GM19468 (cell line): ENCODE data around the gene TET3.

Experiments used
- ATAC-seq: cut with Tn5 transposase; IDR thresholded peaks from one replicate; pipeline ENCODE4 v1.9.1; 2021; ENCODE audit warnings: mild to moderate bottlenecking, moderate library complexity, moderate number of reproducible peaks; ENCODE audit not compliant: unreplicated experiment; ENCODE audit errors: extremely low read depth

The TET3 gene

GRCh38 chr2:74002505-74003421 lies 18.1 kb downstream of the TET3 start:
- peak; percentile 90 for ATAC-seq

DNA sequence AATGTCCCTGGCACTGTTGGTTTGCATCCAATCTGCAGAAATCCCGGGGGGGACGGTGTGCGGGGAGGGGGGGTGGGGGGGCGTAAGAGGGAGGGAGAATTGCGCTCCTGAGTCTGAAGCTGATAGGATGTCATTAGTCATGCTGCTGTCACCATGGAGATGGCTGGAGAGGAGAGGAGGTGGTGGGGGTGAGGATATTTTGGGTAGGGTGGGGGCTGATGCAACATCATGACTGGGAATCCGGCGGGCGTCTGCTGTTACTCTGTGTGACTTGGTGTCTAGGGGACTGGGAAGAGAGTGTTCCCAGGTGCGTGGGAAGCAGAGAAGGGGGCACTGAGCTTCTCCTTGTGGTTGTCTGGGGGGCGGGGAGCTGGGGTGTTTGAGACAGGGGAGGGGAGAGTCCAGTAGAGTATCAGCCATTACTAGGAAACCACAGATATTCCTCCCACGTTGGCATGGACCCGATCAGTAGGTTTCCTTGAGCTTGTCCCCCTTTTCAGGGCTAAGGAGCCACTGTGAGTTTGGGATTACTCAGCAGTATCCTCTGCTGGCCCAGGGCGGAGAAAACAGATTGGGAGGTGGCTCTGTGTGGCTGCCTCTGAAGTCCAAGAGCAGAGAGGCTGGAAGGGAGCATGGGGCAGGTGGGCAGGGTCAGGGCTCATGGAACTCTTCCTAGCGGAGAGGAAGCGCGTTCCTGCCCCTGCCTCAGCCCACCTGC lies 18.9 kb downstream of the TET3 start:
- ATAC-seq, result no peak

- ATAC-seq, result no peak
Observed at GRCh38 chr2:74004212-74005182, 19.8 kb downstream of the TET3 start.

- no peak for ATAC-seq
Observed at GRCh38 chr2:74005786-74006185, 21.1 kb downstream of the TET3 start.

GRCh38 chr2:74006459-74006858 lies 21.7 kb downstream of the TET3 start:
- ATAC-seq, result no peak

GRCh38 chr2:74007121-74007520 lies 22.4 kb downstream of the TET3 start:
- no peak for ATAC-seq

DNA sequence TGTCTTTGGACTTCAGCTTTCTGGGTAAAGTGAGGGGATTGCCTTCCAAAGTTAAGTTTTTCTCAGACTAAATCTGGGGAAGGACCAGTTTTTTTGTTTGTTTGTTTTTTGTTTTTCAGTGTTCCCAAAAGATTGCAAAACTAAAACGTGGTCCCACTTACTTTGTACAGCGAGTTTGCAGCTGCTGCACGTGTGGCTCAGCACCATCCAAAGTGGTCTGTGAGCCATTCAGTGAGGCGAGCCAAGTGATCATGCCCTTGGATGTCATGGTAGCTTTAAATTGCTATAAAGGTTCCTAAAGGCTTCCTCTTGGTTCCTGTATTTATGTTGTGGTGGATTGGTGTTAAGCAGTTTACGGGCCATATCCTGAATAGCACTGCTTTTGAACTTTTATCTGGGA lies 23.0 kb downstream of the TET3 start:
- ATAC-seq, result no peak

DNA sequence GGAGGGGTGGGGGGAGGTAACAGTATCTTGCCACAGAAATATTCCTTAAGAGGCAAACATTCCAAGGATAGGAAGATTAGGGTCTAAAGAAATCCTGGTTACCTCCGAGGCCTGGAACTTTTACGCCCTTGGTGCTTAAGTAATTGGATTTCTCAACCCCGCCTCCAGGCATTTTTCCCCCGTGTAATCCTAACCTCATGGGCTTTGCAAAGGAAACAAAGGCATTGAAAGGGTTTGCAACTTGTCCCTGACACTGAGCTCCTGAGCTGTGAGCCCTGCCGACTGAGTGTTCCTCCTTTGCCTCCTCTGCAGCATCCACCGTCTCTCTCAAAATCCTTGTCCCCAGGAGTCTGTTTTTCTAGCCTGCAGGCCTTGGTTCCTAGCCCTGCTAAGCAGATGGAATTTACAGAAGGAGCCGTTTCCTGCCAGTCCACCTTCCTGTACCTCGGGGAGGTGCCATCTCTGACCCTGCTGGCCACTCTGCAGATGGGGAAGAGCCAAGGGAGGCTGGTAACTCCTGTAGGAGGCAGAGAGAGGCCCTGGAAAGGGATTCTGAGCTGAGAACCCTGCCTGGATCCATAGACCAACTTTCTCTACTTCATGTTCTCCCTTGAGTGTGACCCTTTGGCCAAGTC lies 24.2 kb downstream of the TET3 start:
- ATAC-seq, result no peak

DNA sequence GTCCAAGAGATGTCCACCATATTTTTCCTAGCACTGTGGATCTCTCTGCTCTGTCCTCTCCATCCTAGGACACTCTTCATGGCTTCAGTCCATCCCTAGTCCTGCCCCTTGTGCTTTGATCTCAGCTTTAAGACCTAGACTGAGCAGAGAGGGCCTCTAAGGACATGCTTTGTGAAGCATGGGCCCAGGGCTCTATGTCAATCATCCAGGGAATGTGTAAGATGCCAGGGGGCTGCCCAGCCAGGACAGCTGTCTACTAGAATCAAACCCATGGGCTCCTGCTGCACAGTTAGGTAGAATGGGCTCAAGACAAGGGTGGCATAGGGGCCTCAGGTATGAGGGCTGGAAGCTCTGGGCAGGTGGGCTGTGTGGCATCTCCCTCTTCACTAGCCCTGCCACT lies 24.9 kb downstream of the TET3 start:
- ATAC-seq, result no peak

DNA sequence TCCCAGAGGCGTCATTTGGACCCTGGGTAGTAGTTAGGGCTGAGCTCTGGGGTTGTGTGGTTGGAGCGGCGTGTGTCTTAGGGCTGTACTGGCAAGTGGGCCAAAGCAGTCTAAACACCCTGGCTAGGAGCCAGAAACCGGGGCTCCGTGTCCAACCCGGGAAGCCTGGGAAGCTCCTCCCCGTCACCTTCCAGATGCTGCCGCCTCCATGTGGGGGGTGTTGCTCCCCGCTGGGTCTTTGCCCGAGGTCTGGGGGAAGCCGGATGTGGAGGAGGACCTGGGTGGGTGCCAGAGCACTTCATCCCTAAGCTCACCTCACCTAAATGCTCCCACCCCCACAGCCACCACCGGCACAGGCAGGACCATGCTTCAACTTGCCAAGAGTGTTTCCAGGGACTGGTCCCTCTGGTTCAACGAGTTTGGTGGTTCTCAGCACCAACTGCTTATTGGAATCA lies 25.4 kb downstream of the TET3 start:
- ATAC-seq, result no peak

DNA sequence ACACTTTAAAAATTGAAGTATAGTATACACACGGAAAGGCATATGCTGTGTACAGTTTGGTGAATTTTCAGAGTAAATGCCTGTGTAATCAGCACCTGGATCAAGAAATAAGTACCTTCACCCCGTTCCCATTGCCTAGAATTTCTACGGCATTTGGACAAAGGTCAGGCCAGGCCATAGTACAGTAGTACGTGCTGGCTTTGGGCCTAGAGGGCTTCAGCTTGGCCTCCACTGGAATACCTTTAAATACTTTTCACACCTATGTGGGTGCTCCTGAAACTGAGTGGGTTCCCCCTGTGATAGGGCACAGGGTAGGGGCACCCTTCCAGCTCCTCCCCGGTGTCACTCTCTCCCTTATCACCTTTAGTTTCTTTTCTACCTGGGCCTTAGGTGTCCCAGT lies 26.5 kb downstream of the TET3 start:
- no peak for ATAC-seq

DNA sequence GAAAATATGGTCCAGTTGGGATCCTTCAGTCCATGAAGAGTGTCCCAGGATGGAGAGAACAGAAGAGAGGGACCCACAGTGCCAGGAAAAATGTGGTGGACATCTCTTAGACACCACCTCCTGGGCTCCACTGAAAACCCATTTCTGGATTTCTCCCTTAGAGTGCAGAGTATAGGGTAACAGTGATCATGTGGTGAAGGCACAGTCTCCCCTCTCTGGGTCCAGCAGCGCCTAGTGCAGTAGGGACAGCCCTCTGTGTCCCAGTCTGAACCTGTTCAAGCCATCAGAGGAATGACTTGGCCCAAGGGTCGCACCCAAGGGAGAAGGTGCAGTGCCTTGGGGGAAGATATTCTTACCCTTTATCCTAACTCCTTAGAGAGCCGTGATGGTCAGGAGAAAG lies 30.1 kb downstream of the TET3 start:
- no peak for ATAC-seq

DNA sequence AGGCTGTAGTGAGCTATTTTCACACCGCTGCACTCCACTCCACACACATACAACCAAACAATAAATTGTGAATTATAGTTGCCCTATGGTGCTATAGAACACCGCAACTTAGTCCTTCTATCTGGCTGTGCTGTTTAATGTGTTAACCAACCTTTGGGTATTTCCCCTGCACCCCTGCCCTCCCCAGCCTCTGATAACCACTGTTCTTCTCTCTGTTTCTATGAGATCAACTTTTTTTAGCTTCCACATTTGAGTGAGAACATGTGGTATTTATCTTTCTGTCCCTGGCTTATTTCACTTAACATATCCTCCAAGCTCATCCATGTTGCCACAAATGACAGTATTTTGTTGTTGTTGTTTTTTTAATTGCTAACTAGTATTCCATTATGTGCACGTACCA lies 32.5 kb downstream of the TET3 start:
- ATAC-seq, result no peak

DNA sequence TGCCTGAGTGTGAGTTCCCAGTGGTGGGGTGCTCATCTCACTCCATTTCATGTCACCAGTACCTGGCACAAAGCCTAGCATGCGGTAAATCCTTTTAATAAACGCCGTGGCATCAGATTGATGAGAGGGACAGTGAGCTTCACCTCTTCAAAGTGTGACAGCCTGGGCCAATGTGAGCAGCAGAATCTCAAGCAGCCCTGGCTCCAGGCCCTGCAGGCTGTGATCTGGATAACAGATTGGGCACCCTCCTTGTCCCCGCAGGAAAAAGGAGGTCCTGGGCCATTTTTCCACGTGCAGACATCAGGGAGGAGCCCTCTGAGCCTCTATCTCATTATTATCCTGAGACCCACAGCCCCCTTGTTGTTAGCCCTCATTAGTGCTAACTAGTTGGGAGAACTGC lies 34.8 kb downstream of the TET3 start:
- ATAC-seq, result no peak

GRCh38 chr2:74020702-74021406 lies 36.1 kb downstream of the TET3 start:
- ATAC-seq, result no peak

DNA sequence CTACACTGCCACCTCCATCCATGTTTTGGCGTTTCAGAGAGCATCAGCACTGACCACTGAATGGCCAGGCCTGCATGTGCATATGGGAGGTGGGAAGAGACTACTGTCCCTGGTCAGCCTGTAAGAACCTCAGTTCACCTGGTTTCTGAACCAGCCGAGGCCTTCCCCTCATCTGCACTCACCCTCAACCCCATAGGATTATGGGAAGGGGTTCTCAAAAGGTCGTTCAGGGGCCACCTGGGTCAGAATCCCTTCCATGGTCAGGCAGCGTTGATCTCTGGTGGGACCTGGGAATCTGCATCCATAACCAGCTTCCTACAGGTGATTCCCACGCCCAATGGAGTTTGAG lies 36.7 kb downstream of the TET3 start:
- ATAC-seq, result no peak

DNA sequence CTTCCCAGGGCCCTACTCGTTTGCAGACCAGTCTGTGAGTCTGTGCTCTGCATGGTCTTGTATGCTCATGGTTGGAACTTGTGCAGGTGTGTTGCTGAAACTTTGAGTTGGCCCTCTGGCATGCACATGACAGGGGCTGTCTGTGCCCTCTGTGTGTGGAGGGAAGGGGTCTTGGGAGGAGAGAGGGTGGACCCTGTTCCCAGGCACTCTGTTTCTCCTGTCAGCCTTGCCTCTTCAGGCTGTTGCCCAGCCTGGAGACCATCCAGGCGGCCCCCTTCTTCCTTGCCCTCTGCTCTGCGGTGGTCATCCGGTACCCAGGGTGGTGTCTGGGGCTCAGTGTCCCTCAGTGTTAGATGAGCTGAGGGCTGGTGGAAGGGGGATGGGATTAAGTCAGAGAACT lies 39.5 kb downstream of the TET3 start:
- no peak for ATAC-seq

- no peak for ATAC-seq
Observed at GRCh38 chr2:74025971-74026612, 41.4 kb downstream of the TET3 start.

- no peak for ATAC-seq
Observed at GRCh38 chr2:74026687-74027241, 42.1 kb downstream of the TET3 start.
